Common myeloid progenitor, CD34-positive (primary cell): ENCODE results near the gene TRAPPC13.

Source experiments
- CTCF ChIA-PET: fragments of 350-600 bp; sonication (Branson Sonifier 250); formaldehyde crosslinking; loops from one replicate; lab custom pipeline; 2021; ENCODE audit warnings: antibody characterized with exemption; lab: Charles Lee
- POLR2A ChIA-PET: fragments of 350-600 bp; sonication (Branson Sonifier 250); formaldehyde crosslinking; loops from one replicate; lab custom pipeline; 2021; ENCODE audit warnings: antibody characterized with exemption; lab: Charles Lee
- DNase-seq, 3 donors: peaks; one replicate each; pipeline versions ENCODE4 v3.0.0 to v3.0.0-alpha.2; 2013
- H3K27ac ChIP-seq, 2 experiments: 1 replicate in 1 of 2; 2 replicates in 1 of 2; pipeline ENCODE4 v1.7.0; 2013; ENCODE audit warnings: inconsistent platforms in 2 of 2, low read length in 2 of 2, mild to moderate bottlenecking in 2 of 2, low read depth in 1 of 2, moderate library complexity in 1 of 2; ENCODE audit not compliant: severe bottlenecking in 2 of 2, insufficient read depth in 1 of 2, poor library complexity in 1 of 2
- H3K27me3 ChIP-seq, 5 experiments: replicated peaks in 2 of 5; 1 replicate in 3 of 5; 2 replicates in 2 of 5; pipeline versions ENCODE4 v1.6.1 to v1.7.0; 2013; ENCODE audit warnings: low read length in 4 of 5, mild to moderate bottlenecking in 2 of 5, moderate library complexity in 2 of 5, inconsistent platforms in 1 of 5; ENCODE audit not compliant: insufficient read depth in 5 of 5, control insufficient read depth in 4 of 5
- H3K36me3 ChIP-seq, 4 experiments: 1 replicate in 2 of 4; 2 replicates in 2 of 4; pipeline versions ENCODE4 v1.6.1 to v1.7.0; 2013; ENCODE audit warnings: low read length in 3 of 4, control low read depth in 1 of 4, mild to moderate bottlenecking in 1 of 4; ENCODE audit not compliant: control insufficient read depth in 4 of 4, insufficient read depth in 4 of 4
- H3K4me1 ChIP-seq, 4 experiments: 1 replicate in 3 of 4; 2 replicates in 1 of 4; pipeline versions ENCODE4 v1.6.1 to v1.7.1; 2013; ENCODE audit warnings: low read length in 3 of 4, mild to moderate bottlenecking in 3 of 4, control low read depth in 1 of 4, inconsistent platforms in 1 of 4, moderate library complexity in 1 of 4; ENCODE audit not compliant: control insufficient read depth in 4 of 4, insufficient read depth in 4 of 4; ENCODE audit errors: control extremely low read depth in 1 of 4
- H3K4me3 ChIP-seq, 7 experiments: 1 replicate in 4 of 7; 2 replicates in 3 of 7; pipeline versions ENCODE4 v1.5.1 to v1.7.0; 2013; ENCODE audit warnings: mild to moderate bottlenecking in 7 of 7, low read length in 6 of 7, moderate library complexity in 6 of 7, inconsistent platforms in 2 of 7, low read depth in 2 of 7, control low read depth in 1 of 7; ENCODE audit not compliant: insufficient read depth in 4 of 7, control insufficient read depth in 1 of 7; ENCODE audit errors: extremely low read depth in 1 of 7
- H3K9me3 ChIP-seq, 5 experiments: 1 replicate in 4 of 5; 2 replicates in 1 of 5; pipeline versions ENCODE4 v1.6.1 to v1.7.1; 2013; ENCODE audit warnings: low read length in 4 of 5, mild to moderate bottlenecking in 2 of 5, inconsistent platforms in 1 of 5, low read depth in 1 of 5, moderate library complexity in 1 of 5; ENCODE audit not compliant: control insufficient read depth in 4 of 5, insufficient read depth in 2 of 5; ENCODE audit errors: control extremely low read depth in 1 of 5
- WGBS: methylation state at CpG from one replicate; pipeline ENCODE4 v1.1.5; 2013; ENCODE audit not compliant: insufficient coverage; 5-methylcytosine and 5-hydroxymethylcytosine counted together

Gene TRAPPC13

DNA sequence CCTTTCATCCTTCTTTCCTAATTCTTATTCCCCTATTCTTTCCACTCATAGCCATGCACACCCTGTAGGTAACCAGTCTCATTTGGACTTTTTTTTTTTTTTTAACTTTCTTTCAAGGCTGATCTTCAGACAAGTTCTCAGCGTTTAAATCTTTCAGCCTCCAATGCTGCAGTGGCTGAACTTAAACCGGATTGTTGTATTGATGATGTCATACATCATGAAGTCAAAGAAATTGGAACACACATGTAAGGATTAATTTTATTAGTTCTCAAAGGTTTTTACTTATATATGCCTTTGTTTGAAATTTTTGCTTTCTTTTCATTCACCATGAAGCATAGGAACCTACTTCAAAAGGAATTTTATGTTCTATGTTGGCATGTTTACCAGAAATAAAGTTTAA lies 22.1 kb downstream of the TRAPPC13 start:
- Histone ChIP-seq H3K4me3 (no peak overlapping the region), H3K9me3 (no peaks in the 10 kb centered on the region), H3K27me3 (no peaks in the 10 kb centered on the region), H3K4me1 (no peaks in the 10 kb centered on the region), H3K36me3 (peaks cover 4 to 6% (median 6%) of the 10 kb centered on the region in 4 experiments), H3K27ac (no peak overlapping the region)
- ChIA-PET CTCF (no interaction called here), POLR2A (no interaction called here)
- WGBS, result no CpG with 5 or more reads among the region's 2 CpGs
- no peak for DNase-seq

DNA sequence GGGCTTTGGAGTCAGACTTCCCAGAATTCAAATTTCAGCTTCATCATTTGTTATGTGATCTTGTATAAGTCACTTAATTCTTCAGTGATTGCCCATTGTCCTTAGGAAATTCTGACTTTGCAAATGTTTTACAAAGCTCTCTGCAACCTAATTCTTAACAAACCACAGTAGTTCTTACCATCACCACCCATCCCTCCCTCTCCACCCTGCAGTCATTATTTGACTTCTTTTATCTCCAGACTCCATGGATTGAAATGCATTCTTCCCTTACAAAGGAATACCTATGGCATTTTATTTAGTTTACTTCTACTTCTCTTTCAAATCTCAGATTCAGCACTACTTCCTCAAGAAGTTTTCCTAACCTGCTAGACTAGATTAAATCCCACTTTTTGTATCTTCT lies 23.1 kb downstream of the TRAPPC13 start:
- no peak for DNase-seq
- H3K4me3 ChIP-seq, result no peak overlapping the region
- no peaks in the 10 kb centered on the region for H3K4me1 ChIP-seq
- H3K9me3 ChIP-seq, result no peaks in the 10 kb centered on the region
- H3K27me3 ChIP-seq, result no peaks in the 10 kb centered on the region
- ChIA-PET CTCF (no interaction called here), POLR2A (no interaction called here)
- peaks cover 4 to 6% (median 6%) of the 10 kb centered on the region in 4 experiments for H3K36me3 ChIP-seq
- peak overlapping the region in 1 of 2 experiments; percentile 9 for H3K27ac ChIP-seq

DNA sequence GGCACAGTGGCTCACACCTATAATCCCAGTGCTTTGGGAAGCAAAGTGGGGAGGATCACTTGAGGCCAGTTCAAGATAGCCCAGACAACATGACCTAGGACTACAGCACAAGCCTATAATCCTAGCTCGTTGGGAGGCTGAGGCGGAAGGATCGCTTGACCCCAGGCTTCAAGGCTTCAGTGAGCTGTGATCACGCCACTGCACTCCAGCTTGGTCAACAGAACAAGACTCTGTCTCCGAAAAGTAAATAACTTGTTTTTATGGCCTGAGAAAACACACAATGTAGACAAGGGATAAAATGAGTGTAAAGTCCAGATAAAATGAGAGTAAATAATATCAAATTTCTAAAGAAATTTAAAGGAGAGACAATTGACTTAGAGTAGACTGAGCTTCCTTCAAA lies 26.3 kb downstream of the TRAPPC13 start:
- ChIA-PET CTCF (interaction anchor here (0.6 kb wide), 1 partner anchor 134 kb away, joined by 3 read pairs; no protein-coding TSS in a partner anchor), POLR2A (no interaction called here)
- Histone ChIP-seq H3K4me3 (no peak overlapping the region), H3K27me3 (no peaks in the 10 kb centered on the region), H3K36me3 (peaks cover 5 to 10% (median 9%) of the 10 kb centered on the region in 4 experiments), H3K4me1 (no peaks in the 10 kb centered on the region), H3K9me3 (no peaks in the 10 kb centered on the region), H3K27ac (no peak overlapping the region)
- WGBS, result 100% methylated on average over 3 of the region's 5 CpGs
- no peak for DNase-seq

DNA sequence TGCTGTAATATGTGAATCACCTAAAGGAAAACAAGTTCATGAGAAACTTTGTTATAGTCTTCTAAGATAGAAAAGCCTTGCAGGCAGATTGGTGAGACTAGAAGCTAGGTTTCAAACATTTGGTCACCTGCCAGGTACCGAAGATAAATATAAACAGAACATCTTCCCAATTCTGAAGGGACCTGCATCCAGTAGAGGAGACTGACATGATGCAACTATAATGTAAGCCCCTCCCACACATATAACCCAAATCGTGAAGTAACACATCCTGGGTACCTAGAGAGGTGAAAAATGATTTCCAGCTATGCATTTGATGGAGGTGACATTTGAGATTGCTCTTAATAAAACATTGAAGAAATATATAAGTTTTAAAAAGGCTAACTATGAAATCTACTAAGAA lies 29.9 kb downstream of the TRAPPC13 start:
- no CpG with 5 or more reads among the region's 2 CpGs for WGBS
- Histone ChIP-seq H3K4me1 (no peaks in the 10 kb centered on the region), H3K27ac (no peak overlapping the region), H3K36me3 (peaks cover 2 to 10% (median 7%) of the 10 kb centered on the region in 4 experiments), H3K4me3 (no peak overlapping the region), H3K9me3 (no peaks in the 10 kb centered on the region), H3K27me3 (no peaks in the 10 kb centered on the region)
- ChIA-PET CTCF (no interaction called here), POLR2A (no interaction called here)
- DNase-seq, result no peak

DNA sequence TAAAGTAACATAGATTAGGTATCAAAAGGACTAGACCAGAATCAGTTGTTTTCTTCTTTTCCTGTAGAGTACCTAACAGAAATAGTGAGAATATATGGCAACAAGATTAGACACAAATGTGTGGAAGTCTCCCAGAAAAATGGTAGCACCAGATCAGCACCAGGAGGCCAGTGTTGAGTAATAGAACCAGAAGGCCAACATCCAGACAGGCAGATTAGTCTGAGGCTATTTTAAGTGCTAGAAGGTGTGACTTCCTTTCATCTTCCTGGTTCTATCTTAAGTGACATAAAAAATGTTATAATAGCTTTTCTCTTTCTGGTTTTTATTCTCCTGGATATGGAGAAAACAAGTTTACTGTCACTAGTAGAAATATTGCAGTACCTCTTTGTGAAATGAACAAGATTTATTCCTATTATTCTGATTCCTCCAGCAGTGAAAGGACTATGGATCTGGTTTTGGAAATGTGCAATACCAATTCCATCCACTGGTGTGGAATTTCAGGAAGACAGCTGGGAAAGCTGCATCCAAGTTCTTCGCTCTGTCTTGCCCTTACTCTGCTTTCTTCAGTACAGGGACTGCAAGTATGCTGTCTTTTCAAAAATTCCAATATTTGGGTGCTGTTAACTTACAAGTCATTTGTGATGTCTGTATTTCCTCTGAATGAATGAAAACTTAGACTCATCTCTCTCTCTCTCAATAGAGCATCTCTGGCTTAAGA lies 39.1 kb downstream of the TRAPPC13 start:
- peaks cover 11 to 19% (median 11%) of the 10 kb centered on the region in 4 experiments for H3K36me3 ChIP-seq
- no peak overlapping the region for H3K27ac ChIP-seq
- 100% methylated on average over 1 of the region's 1 CpG for WGBS
- no peak for DNase-seq
- no peak overlapping the region for H3K4me3 ChIP-seq
- ChIA-PET CTCF (no interaction called here), POLR2A (no interaction called here)
- no peaks in the 10 kb centered on the region for H3K4me1 ChIP-seq
- no peaks in the 10 kb centered on the region for H3K9me3 ChIP-seq
- H3K27me3 ChIP-seq, result no peaks in the 10 kb centered on the region

DNA sequence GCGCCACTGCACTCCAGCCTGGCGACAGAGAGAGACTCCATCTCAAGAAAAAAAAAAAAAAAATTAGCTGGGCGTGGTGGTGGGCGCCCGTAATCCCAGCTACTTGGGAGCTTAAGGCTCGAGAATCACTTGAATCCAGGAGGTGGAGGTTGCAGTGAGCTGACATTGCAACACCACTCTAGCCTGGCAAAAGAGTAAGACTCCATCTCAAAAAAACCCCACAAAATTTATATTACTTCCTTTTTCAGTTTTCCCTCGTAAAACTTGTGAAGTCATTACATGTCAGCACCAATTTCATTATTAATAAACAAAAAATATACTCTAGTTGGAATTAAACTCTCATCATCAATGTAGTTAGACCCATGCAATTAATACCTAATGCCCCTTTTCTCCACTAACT lies 43.9 kb downstream of the TRAPPC13 start:
- DNase-seq, result no peak
- H3K27ac ChIP-seq, result no peak overlapping the region
- H3K4me3 ChIP-seq, result no peak overlapping the region
- POLR2A ChIA-PET, result no interaction called here
- CTCF ChIA-PET, result no interaction called here
- WGBS, result 81% methylated on average over 7 of the region's 7 CpGs
- H3K4me1 ChIP-seq, result no peaks in the 10 kb centered on the region
- H3K9me3 ChIP-seq, result no peaks in the 10 kb centered on the region
- H3K27me3 ChIP-seq, result no peaks in the 10 kb centered on the region
- H3K36me3 ChIP-seq, result peaks cover 12 to 19% (median 14%) of the 10 kb centered on the region in 4 experiments

DNA sequence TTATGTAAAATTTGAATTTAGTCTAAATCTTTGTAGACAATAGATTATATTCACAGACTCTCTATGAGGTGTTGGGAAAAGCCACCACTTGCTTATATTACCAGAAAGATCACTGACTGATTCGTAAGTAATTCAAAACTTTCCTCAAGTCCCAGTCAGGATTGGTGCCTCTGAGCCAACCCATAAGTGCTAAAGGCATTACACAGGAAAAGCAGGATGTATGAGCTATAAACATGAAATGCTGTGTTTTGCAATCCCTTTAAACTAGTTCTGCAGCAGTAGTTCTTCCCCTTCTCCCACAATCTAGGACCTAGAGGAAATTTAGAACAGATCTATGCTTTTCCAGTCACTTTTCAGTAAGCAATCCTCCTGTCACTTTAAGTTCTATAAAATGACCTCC lies 48.0 kb downstream of the TRAPPC13 start:
- ChIA-PET CTCF (interaction anchor here (0.6 kb wide), 1 partner anchor 28 kb away, joined by 3 read pairs; no protein-coding TSS in a partner anchor), POLR2A (no interaction called here)
- Histone ChIP-seq H3K27me3 (no peaks in the 10 kb centered on the region), H3K27ac (no peak overlapping the region), H3K36me3 (peaks cover 8 to 13% (median 9%) of the 10 kb centered on the region in 4 experiments), H3K4me1 (no peaks in the 10 kb centered on the region), H3K4me3 (no peak overlapping the region), H3K9me3 (no peaks in the 10 kb centered on the region)
- no CpG with 5 or more reads among the region's 1 CpG for WGBS
- DNase-seq, result no peak
